SU-DHL-6 (cell line): ENCODE data around the gene C16orf95.

Experiments used
- H2AFZ ChIP-seq: fragments of 200-600 bp; sonication (generic); 2 replicates; pipeline ENCODE4 v1.6.1; 2014; ENCODE audit warnings: low read depth, mild to moderate bottlenecking, moderate library complexity, mixed read lengths, antibody characterized with exemption, low read length; ENCODE audit not compliant: severe bottlenecking
- H3F3A ChIP-seq: fragments of 200-600 bp; shearing (Covaris generic); 2 replicates; pipeline ENCODE4 v1.6.0; 2016; ENCODE audit warnings: antibody characterized with exemption, mild to moderate bottlenecking; ENCODE audit not compliant: insufficient read depth
- H3K27ac ChIP-seq: fragments of 200-600 bp; sonication (generic); 2 replicates; pipeline ENCODE4 v1.5.1; 2016; ENCODE audit warnings: low read depth, mild to moderate bottlenecking, low read length, moderate library complexity, mixed read lengths
- H3K27me3 ChIP-seq: fragments of 200-600 bp; sonication (generic), shearing (Covaris generic); 2 replicates; pipeline ENCODE4 v1.6.0; 2014; ENCODE audit warnings: mild to moderate bottlenecking, low read length
- H3K36me3 ChIP-seq: fragments of 200-600 bp; sonication (generic); 2 replicates; pipeline ENCODE4 v1.6.1; 2014; ENCODE audit warnings: mild to moderate bottlenecking, low read length, mixed read lengths
- H3K4me2 ChIP-seq: fragments of 300-600, 200-600 bp; shearing (Covaris generic), sonication (generic); 2 replicates; pipeline ENCODE4 v1.6.0; 2014; ENCODE audit warnings: low read length, low read depth, mild to moderate bottlenecking; ENCODE audit not compliant: poor library complexity, severe bottlenecking
- H3K4me3 ChIP-seq: fragments of 200-600 bp; sonication (generic); 2 replicates; pipeline ENCODE4 v1.5.1; 2014; ENCODE audit warnings: antibody characterized with exemption, low read length, mild to moderate bottlenecking, mixed read lengths; ENCODE audit not compliant: insufficient read depth, poor library complexity, severe bottlenecking
- H3K79me2 ChIP-seq: fragments of 200-600 bp; sonication (generic); 2 replicates; pipeline ENCODE4 v1.6.1; 2014; ENCODE audit warnings: mild to moderate bottlenecking, low read length, moderate library complexity; ENCODE audit not compliant: insufficient read depth
- H3K9ac ChIP-seq: fragments of 200-600 bp; sonication (generic); 2 replicates; pipeline ENCODE4 v1.7.0; 2014; ENCODE audit warnings: mild to moderate bottlenecking, low read length
- H3K9me2 ChIP-seq: fragments of 200-600 bp; sonication (generic); replicated peaks from 2 replicates; pipeline ENCODE4 v1.6.1; 2014; ENCODE audit warnings: low read length; ENCODE audit not compliant: insufficient read depth
- H3K9me3 ChIP-seq: fragments of 200-600 bp; sonication (generic); 2 replicates; pipeline ENCODE4 v1.6.1; 2014; ENCODE audit warnings: low read length, mixed read lengths; ENCODE audit not compliant: insufficient read depth
- H4K20me1 ChIP-seq: fragments of 200-600 bp; sonication (generic); 2 replicates; pipeline ENCODE4 v1.6.1; 2014; ENCODE audit warnings: low read depth, mild to moderate bottlenecking, antibody characterized with exemption, low read length, moderate library complexity, mixed read lengths
- CTCF ChIP-seq: fragments of 200-600 bp; sonication (generic); IDR thresholded peaks from one replicate; pipeline ENCODE4 v1.5.1; 2017; ENCODE audit warnings: antibody characterized with exemption, mild to moderate bottlenecking, low read length, moderate library complexity; ENCODE audit not compliant: insufficient read depth, poor library complexity, severe bottlenecking
- EZH2phosphoT487 ChIP-seq: fragments of 200-600 bp; sonication (generic), shearing (Covaris generic); conservative IDR thresholded peaks from 2 replicates; pipeline ENCODE4 v1.6.1; 2018; ENCODE audit warnings: mild to moderate bottlenecking, antibody characterized with exemption, low read length, moderate library complexity, mixed read lengths

Gene C16orf95

GRCh38 chr16:87350031-87350430 lies 32.8 kb upstream of the C16orf95 start:
- no peaks in the 10 kb centered on the region for H3K9me2 ChIP-seq
- no peaks in the 10 kb centered on the region for H3F3A ChIP-seq
- H3K9me3 ChIP-seq: no peaks in the 10 kb centered on the region
- H4K20me1 ChIP-seq: no peaks in the 10 kb centered on the region
- H3K27me3 ChIP-seq: no peaks in the 10 kb centered on the region
- H3K36me3 ChIP-seq: no peaks in the 10 kb centered on the region
- no peak overlapping the region for H3K9ac ChIP-seq
- H3K4me2 ChIP-seq: no peak overlapping the region
- no peak overlapping the region for H3K4me3 ChIP-seq
- no peaks in the 10 kb centered on the region for H3K79me2 ChIP-seq
- TF ChIP-seq CTCF (no peak), EZH2phosphoT487 (no peak)
- no peak overlapping the region for H3K27ac ChIP-seq
- H2AFZ ChIP-seq: no peak overlapping the region

DNA sequence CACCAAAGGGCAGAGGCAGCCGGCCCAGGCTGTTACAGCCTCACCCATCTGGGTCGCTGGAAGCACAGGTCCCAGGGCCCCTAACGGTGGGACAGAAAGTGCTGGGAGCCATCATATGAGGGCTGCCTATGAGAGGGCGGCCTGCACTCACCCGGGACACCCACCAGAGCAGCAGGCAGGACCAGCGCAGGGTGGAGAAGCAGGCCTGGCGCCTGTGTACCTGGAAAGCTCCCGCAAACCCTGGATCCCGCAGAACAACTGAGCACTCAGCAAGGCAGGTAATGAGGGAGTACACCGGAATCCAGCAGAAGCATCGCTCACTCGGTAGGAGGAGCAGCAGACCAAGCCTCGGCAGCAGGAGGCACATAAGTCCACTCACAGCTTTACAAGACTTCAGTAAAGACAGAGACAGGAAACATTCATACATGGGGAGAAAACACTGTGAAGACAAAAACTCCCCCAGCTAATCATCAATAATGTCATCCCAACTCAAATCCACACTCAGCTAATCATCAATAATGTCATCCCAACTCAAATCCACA lies 31.5 kb upstream of the C16orf95 start:
- Histone ChIP-seq H3K9ac (no peak overlapping the region), H3K4me3 (no peak overlapping the region), H3K27ac (no peak overlapping the region), H2AFZ (no peak overlapping the region), H4K20me1 (no peaks in the 10 kb centered on the region), H3K79me2 (no peaks in the 10 kb centered on the region; the same call in 1 of the 2 replicates), H3K9me3 (no peaks in the 10 kb centered on the region), H3K27me3 (no peaks in the 10 kb centered on the region), H3F3A (no peaks in the 10 kb centered on the region), H3K4me2 (no peak overlapping the region), H3K36me3 (no peaks in the 10 kb centered on the region), H3K9me2 (no peaks in the 10 kb centered on the region)
- TF ChIP-seq EZH2phosphoT487: no peak
- TF ChIP-seq CTCF: no peak

DNA sequence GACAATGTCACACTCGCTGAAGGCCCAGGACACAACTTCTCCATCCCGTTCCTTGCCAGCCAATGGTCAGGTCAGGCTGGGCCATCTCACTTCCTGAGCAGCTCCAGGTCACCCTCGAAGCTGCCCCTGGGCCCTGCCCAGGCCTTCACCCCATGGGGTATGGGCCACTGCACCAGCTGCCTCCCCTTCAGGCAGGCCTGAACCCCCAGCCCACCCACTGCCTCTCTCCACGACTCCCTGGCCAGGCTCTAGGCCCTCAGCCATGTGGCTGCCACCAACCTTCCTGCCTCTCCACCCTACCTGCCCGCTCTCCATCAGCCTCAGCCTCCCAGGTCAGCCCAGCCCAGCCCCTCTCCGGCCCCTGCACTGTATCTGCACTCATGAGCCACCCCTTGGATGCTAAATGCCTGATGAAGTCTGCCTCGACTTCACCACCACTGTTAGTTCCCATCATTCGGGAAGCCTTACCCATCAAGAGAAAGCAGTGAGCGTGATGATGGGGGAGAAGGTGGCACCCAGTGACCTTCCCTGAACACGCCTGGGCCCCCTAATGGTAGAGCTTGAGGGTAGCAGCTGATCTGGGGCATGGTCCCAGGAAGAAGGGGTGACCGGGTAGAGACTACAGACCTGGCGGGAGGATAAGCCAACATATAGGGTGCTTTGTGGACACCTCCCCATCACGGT lies 30.9 kb upstream of the C16orf95 start:
- Histone ChIP-seq H3K27ac (no peak overlapping the region), H3K36me3 (no peaks in the 10 kb centered on the region), H3K79me2 (no peaks in the 10 kb centered on the region; the same call in 1 of the 2 replicates), H3K9me2 (no peaks in the 10 kb centered on the region), H4K20me1 (no peaks in the 10 kb centered on the region), H3K9ac (no peak overlapping the region), H3K4me2 (no peak overlapping the region), H3K9me3 (no peaks in the 10 kb centered on the region), H3K27me3 (no peaks in the 10 kb centered on the region), H2AFZ (no peak overlapping the region), H3F3A (no peaks in the 10 kb centered on the region), H3K4me3 (no peak overlapping the region)
- TF ChIP-seq EZH2phosphoT487 (no peak), CTCF (no peak)
